ENCODE data around the gene ATP6V1B1. TPM values are rescaled to one million over a fixed set of nuclear protein-coding genes. Genes with fewer than 3 reads are reported as not detected.

Gene ATP6V1B1
- total and polyA plus RNA-seq, 4 donors: not detected

DNA sequence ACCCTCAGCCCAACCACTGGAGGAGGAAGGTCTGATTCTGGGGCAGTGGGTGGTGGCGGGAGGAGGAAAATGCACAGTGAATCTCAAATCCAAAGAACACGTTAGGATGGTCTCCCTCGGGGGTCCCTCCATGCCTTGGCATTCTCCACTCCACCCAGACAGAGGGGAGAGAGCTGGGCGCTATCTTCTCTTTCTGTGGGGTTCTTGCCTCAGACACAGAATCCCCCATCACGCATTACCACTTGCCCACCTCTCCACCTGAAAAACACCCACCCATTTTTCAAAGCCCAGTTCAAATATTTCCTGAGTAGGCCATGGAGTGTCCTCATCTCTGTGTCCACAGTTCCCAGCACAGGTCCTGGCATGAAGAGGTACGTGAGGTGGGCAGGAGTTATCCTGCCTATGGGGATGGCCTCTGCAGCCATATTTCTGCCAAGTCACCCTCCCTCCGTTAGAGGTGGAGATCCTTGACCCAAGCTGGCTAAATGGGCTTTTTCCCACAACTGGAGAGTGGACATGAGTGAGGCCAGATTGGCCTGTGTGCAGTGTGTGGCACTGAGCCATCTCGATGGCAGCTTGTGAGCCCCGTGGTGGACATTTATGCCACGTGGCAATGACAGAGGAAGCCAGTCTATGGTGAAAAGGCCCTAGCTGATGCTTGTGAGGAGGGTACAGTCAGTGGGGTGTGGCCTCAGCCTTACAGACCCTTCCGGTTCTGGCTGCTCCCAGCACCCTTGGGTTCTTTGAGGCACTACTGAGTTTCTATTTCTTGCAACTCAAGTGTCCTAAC, 68.5 kb downstream of the ATP6V1B1 start:
- no peaks in the 10 kb centered on the region for H3K36me3 ChIP-seq (ENCODE audit: control insufficient read depth in 4 of 4, insufficient read depth in 3 of 4, low read depth in 1 of 4, low read length in 3 of 4)
- H3K9me3 ChIP-seq (ENCODE audit: control insufficient read depth in 4 of 4, low read length in 3 of 4): no peaks in the 10 kb centered on the region
- H3K4me1 ChIP-seq (ENCODE audit: control insufficient read depth in 4 of 4, insufficient read depth in 4 of 4, low read length in 3 of 4): peaks cover 0 to 4% (median 2%) of the 10 kb centered on the region in 4 donors
- TF ChIP-seq HNF4A (conservative IDR thresholded peaks at IDR 0.05) (no peak), RAD21 (IDR thresholded peaks at IDR 0.05) (no peak), NR2F2 (IDR thresholded peaks at IDR 0.05) (no peak), RXRA (IDR thresholded peaks at IDR 0.05) (no peak), YY1 (IDR thresholded peaks at IDR 0.05) (no peak), JUND (IDR thresholded peaks at IDR 0.05) (no peak), SP1 (IDR thresholded peaks at IDR 0.05) (no peak), FOXA1 (IDR thresholded peaks at IDR 0.05) (no peak), GABPA (IDR thresholded peaks at IDR 0.05 in 1 of 2, conservative IDR thresholded peaks at IDR 0.05 in 1 of 2) (no peak)
- TF ChIP-seq, protein P1, sequence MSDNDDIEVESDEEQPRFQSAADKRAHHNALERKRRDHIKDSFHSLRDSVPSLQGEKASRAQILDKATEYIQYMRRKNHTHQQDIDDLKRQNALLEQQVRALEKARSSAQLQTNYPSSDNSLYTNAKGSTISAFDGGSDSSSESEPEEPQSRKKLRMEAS (IDR thresholded peaks at IDR 0.05): no peak
- TF ChIP-seq, protein P2, sequence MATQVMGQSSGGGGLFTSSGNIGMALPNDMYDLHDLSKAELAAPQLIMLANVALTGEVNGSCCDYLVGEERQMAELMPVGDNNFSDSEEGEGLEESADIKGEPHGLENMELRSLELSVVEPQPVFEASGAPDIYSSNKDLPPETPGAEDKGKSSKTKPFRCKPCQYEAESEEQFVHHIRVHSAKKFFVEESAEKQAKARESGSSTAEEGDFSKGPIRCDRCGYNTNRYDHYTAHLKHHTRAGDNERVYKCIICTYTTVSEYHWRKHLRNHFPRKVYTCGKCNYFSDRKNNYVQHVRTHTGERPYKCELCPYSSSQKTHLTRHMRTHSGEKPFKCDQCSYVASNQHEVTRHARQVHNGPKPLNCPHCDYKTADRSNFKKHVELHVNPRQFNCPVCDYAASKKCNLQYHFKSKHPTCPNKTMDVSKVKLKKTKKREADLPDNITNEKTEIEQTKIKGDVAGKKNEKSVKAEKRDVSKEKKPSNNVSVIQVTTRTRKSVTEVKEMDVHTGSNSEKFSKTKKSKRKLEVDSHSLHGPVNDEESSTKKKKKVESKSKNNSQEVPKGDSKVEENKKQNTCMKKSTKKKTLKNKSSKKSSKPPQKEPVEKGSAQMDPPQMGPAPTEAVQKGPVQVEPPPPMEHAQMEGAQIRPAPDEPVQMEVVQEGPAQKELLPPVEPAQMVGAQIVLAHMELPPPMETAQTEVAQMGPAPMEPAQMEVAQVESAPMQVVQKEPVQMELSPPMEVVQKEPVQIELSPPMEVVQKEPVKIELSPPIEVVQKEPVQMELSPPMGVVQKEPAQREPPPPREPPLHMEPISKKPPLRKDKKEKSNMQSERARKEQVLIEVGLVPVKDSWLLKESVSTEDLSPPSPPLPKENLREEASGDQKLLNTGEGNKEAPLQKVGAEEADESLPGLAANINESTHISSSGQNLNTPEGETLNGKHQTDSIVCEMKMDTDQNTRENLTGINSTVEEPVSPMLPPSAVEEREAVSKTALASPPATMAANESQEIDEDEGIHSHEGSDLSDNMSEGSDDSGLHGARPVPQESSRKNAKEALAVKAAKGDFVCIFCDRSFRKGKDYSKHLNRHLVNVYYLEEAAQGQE (IDR thresholded peaks at IDR 0.05): no peak
- TF ChIP-seq, protein P3, sequence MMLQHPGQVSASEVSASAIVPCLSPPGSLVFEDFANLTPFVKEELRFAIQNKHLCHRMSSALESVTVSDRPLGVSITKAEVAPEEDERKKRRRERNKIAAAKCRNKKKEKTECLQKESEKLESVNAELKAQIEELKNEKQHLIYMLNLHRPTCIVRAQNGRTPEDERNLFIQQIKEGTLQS (IDR thresholded peaks at IDR 0.05): no peak
- H3K27me3 ChIP-seq (ENCODE audit: control insufficient read depth in 4 of 4, insufficient read depth in 4 of 4, low read length in 3 of 4): no peaks in the 10 kb centered on the region
- H3K27ac ChIP-seq (ENCODE audit: low read depth in 1 of 2, low read length in 2 of 2): no peak overlapping the region
- 80% methylated on average over 11 of the region's 11 CpGs for WGBS
- no peak for DNase-seq (ENCODE audit: low spot score)
- H3K4me3 ChIP-seq (ENCODE audit: low read depth in 1 of 3, low read length in 3 of 3): no peak overlapping the region
- H3K9ac ChIP-seq (ENCODE audit: low read depth in 1 of 2, low read length in 2 of 2): no peak overlapping the region

DNA sequence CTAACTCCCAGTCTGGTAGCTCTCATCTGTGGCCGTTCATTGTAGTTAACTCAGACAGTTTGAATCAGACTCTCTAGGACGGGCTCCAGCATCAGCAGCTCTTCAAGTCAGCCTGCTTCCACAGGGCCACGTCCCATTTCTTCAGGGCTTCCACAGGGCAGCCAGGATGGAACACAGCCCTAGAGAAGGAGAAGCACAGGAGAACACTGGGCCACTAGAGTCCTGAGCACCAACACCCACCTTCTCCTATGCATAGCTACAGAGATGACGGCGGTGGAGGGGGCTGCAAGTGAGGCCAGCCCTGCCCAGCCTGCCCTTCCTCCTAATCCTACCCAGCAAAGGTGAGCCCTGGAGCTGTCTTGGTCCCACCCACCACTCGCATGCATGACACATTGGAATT, 69.2 kb downstream of the ATP6V1B1 start:
- Histone ChIP-seq H3K27ac (ENCODE audit: low read depth in 1 of 2, low read length in 2 of 2) (no peak overlapping the region), H3K27me3 (ENCODE audit: control insufficient read depth in 4 of 4, insufficient read depth in 4 of 4, low read length in 3 of 4) (no peaks in the 10 kb centered on the region), H3K4me1 (ENCODE audit: control insufficient read depth in 4 of 4, insufficient read depth in 4 of 4, low read length in 3 of 4) (peaks cover 0 to 4% (median under 1%) of the 10 kb centered on the region in 4 donors), H3K9ac (ENCODE audit: low read depth in 1 of 2, low read length in 2 of 2) (no peak overlapping the region), H3K9me3 (ENCODE audit: control insufficient read depth in 4 of 4, low read length in 3 of 4) (no peaks in the 10 kb centered on the region), H3K36me3 (ENCODE audit: control insufficient read depth in 4 of 4, insufficient read depth in 3 of 4, low read depth in 1 of 4, low read length in 3 of 4) (no peaks in the 10 kb centered on the region), H3K4me3 (ENCODE audit: low read depth in 1 of 3, low read length in 3 of 3) (no peak overlapping the region)
- DNase-seq (ENCODE audit: low spot score): no peak
- TF ChIP-seq, protein P4, sequence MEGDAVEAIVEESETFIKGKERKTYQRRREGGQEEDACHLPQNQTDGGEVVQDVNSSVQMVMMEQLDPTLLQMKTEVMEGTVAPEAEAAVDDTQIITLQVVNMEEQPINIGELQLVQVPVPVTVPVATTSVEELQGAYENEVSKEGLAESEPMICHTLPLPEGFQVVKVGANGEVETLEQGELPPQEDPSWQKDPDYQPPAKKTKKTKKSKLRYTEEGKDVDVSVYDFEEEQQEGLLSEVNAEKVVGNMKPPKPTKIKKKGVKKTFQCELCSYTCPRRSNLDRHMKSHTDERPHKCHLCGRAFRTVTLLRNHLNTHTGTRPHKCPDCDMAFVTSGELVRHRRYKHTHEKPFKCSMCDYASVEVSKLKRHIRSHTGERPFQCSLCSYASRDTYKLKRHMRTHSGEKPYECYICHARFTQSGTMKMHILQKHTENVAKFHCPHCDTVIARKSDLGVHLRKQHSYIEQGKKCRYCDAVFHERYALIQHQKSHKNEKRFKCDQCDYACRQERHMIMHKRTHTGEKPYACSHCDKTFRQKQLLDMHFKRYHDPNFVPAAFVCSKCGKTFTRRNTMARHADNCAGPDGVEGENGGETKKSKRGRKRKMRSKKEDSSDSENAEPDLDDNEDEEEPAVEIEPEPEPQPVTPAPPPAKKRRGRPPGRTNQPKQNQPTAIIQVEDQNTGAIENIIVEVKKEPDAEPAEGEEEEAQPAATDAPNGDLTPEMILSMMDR (IDR thresholded peaks at IDR 0.05; ENCODE audit: low read depth, low read length, missing input control): no peak
- TF ChIP-seq FOXA1 (IDR thresholded peaks at IDR 0.05) (no peak), JUND (IDR thresholded peaks at IDR 0.05) (no peak), RXRA (IDR thresholded peaks at IDR 0.05) (no peak), FOXA2 (IDR thresholded peaks at IDR 0.05) (no peak), TAF1 (conservative IDR thresholded peaks at IDR 0.05) (no peak), YY1 (IDR thresholded peaks at IDR 0.05) (no peak), HNF4A (conservative IDR thresholded peaks at IDR 0.05) (no peak), HNF4G (IDR thresholded peaks at IDR 0.05) (no peak)
- TF ChIP-seq, protein P3 (IDR thresholded peaks at IDR 0.05): no peak
- TF ChIP-seq, protein P1 (IDR thresholded peaks at IDR 0.05): no peak
- TF ChIP-seq, protein P2 (IDR thresholded peaks at IDR 0.05): no peak
- TF ChIP-seq, protein P5, sequence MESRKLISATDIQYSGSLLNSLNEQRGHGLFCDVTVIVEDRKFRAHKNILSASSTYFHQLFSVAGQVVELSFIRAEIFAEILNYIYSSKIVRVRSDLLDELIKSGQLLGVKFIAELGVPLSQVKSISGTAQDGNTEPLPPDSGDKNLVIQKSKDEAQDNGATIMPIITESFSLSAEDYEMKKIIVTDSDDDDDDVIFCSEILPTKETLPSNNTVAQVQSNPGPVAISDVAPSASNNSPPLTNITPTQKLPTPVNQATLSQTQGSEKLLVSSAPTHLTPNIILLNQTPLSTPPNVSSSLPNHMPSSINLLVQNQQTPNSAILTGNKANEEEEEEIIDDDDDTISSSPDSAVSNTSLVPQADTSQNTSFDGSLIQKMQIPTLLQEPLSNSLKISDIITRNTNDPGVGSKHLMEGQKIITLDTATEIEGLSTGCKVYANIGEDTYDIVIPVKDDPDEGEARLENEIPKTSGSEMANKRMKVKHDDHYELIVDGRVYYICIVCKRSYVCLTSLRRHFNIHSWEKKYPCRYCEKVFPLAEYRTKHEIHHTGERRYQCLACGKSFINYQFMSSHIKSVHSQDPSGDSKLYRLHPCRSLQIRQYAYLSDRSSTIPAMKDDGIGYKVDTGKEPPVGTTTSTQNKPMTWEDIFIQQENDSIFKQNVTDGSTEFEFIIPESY (IDR thresholded peaks at IDR 0.05): no peak
- WGBS: 89% methylated on average over 6 of the region's 6 CpGs

Data from liver (tissue), 9 donors.